Kidney (tissue), 14 donors: Measurements from ENCODE around the gene HSF5. TPM values are rescaled to one million over a fixed set of nuclear protein-coding genes. Genes with fewer than 3 reads are reported as not detected.

Source experiments
- DNase-seq, 5 donors: peaks; one replicate each; pipeline ENCODE4 v3.0.0-alpha.2; 2013 to 2020
- FAIRE-seq: peaks from 2 replicates; lab custom pipeline; 2012; peaks lifted over from hg19 to GRCh38; lab: Jason Lieb, UNC
- H3K27ac ChIP-seq, 2 donors: one replicate each; pipeline ENCODE4 v1.7.0; 2013; ENCODE audit warnings: low read depth in 2 of 2, low read length in 2 of 2, inconsistent platforms in 1 of 2
- H3K27me3 ChIP-seq: one replicate; pipeline ENCODE4 v1.7.1; 2013; ENCODE audit warnings: low read length, inconsistent platforms; ENCODE audit not compliant: control insufficient read depth, insufficient read depth
- H3K36me3 ChIP-seq, 3 donors: one replicate each; pipeline versions ENCODE4 v1.7.0 to v1.7.1; 2013; ENCODE audit warnings: low read length in 3 of 3, control low read depth in 1 of 3, inconsistent platforms in 1 of 3; ENCODE audit not compliant: insufficient read depth in 3 of 3, control insufficient read depth in 2 of 3
- H3K4me1 ChIP-seq, 3 donors: one replicate each; pipeline versions ENCODE4 v1.7.0 to v1.7.1; 2013; ENCODE audit warnings: low read length in 3 of 3, inconsistent platforms in 1 of 3, low read depth in 1 of 3; ENCODE audit not compliant: control insufficient read depth in 2 of 3, insufficient read depth in 2 of 3
- H3K4me3 ChIP-seq, 3 donors: one replicate each; pipeline versions ENCODE4 v1.7.0 to v1.8.1; 2013; ENCODE audit warnings: low read length in 3 of 3, control low read depth in 1 of 3, inconsistent platforms in 1 of 3
- H3K9ac ChIP-seq, 3 donors: one replicate each; pipeline versions ENCODE4 v1.7.0 to v1.7.1; 2013; ENCODE audit warnings: low read length in 3 of 3, control low read depth in 1 of 3, inconsistent platforms in 1 of 3
- H3K9me3 ChIP-seq, 3 donors: one replicate each; pipeline versions ENCODE4 v1.7.0 to v1.7.1; 2013; ENCODE audit warnings: low read length in 3 of 3, control low read depth in 1 of 3, inconsistent platforms in 1 of 3; ENCODE audit not compliant: control insufficient read depth in 2 of 3, insufficient read depth in 1 of 3
- intact Hi-C: fragments of 100-400 bp; cut with DNase I; formaldehyde crosslinking; loops from one replicate; pipeline ENCODE4 v1.11.1; 2022
- polyA plus RNA-seq: library from polyadenylated mRNA; stranded (reverse); fragments of 350-450 nt; fragmentation: Illumina TruSeq; extraction: RNeasy Lipid Tissue Mini Kit (QIAGEN cat#74804); gene quantifications from one replicate; pipeline ENCODE4 v1.2.3, GENCODE V29; 2014; ENCODE audit warnings: low read depth, low replicate concordance; ENCODE audit not compliant: insufficient read depth
- total RNA-seq: library from RNA; stranded (reverse); fragmentation: NEBNext Ultra II Directional; extraction: Animal tissue kit (Norgen Biotek cat#: 25700); gene quantifications from one replicate; pipeline ENCODE4 v1.2.1, GENCODE V29; 2021
- TF ChIP-seq, protein P1 (sequence below): IDR thresholded peaks from 3 replicates; pipeline ENCODE4 v1.5.1; 2012; ENCODE audit warnings: mild to moderate bottlenecking, moderate library complexity, borderline replicate concordance; ENCODE audit not compliant: insufficient read depth; ENCODE audit errors: extremely low read depth
- donor health status: control.
- donor health status: control.
- donor health status: control.
- donor health status: control.
- donor health status: control.
- donor health status: DM: yes; HTN: yes; CAD: no.
- donor health status: Normal renal cell carcinoma (clear cell type).

The HSF5 gene
- total and polyA plus RNA-seq, 2 donors from 2014 or later = 0.19 TPM; not detected in 1

DNA sequence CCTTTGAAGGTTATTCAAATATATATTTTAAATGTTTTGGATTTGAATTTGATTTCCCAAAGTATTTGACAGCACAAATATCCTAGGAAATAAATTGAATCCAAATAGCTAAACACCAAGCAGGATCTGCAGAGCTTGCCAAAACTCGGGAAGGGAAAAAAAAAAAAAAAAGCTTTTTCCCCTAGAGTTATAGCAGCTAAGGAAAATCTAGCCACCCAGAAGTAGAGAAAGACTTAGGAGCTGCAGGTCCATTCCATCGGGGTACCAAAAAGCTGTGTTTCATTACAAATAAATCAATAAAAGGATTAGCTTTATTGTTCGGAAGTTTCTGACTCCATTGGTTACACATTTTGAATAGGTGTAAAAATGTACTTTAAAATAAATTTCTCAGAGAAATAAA lies 19.3 kb downstream of the HSF5 start:
- no peak overlapping the region for H3K4me3 ChIP-seq
- H3K36me3 ChIP-seq = no peaks in the 10 kb centered on the region
- H3K4me1 ChIP-seq = no peaks in the 10 kb centered on the region
- FAIRE-seq (no peak), DNase-seq (no peak)
- H3K9ac ChIP-seq = no peak overlapping the region
- TF ChIP-seq, protein P1, sequence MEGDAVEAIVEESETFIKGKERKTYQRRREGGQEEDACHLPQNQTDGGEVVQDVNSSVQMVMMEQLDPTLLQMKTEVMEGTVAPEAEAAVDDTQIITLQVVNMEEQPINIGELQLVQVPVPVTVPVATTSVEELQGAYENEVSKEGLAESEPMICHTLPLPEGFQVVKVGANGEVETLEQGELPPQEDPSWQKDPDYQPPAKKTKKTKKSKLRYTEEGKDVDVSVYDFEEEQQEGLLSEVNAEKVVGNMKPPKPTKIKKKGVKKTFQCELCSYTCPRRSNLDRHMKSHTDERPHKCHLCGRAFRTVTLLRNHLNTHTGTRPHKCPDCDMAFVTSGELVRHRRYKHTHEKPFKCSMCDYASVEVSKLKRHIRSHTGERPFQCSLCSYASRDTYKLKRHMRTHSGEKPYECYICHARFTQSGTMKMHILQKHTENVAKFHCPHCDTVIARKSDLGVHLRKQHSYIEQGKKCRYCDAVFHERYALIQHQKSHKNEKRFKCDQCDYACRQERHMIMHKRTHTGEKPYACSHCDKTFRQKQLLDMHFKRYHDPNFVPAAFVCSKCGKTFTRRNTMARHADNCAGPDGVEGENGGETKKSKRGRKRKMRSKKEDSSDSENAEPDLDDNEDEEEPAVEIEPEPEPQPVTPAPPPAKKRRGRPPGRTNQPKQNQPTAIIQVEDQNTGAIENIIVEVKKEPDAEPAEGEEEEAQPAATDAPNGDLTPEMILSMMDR = no peak
- intact Hi-C loops = no loop called here
- H3K27ac ChIP-seq = no peak overlapping the region
- no peaks in the 10 kb centered on the region for H3K27me3 ChIP-seq
- no peaks in the 10 kb centered on the region for H3K9me3 ChIP-seq

DNA sequence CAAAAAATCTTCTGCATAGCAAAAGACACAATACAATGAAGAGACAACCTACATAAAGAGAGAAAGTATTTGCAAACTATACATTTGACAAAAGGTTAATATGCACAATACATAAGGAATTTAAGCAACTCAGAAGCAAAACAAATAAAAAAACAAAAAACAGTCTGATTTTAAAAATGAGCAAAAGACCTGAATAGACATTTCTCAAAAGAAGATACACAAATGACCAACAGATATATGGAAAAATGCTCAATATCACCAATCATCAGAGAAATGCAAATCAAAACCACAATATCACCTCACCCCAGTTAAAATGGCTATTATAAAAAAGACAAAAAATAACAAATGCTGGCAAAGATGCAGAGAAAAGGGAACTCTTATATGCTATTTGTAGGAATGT lies 32.7 kb downstream of the HSF5 start:
- FAIRE-seq = no peak
- Histone ChIP-seq H3K27me3 (no peaks in the 10 kb centered on the region), H3K9me3 (no peaks in the 10 kb centered on the region), H3K36me3 (no peaks in the 10 kb centered on the region), H3K4me1 (no peaks in the 10 kb centered on the region), H3K9ac (no peak overlapping the region), H3K4me3 (no peak overlapping the region), H3K27ac (no peak overlapping the region)
- intact Hi-C loops = no loop called here
- TF ChIP-seq, protein P1 = no peak
- DNase-seq = no peak

DNA sequence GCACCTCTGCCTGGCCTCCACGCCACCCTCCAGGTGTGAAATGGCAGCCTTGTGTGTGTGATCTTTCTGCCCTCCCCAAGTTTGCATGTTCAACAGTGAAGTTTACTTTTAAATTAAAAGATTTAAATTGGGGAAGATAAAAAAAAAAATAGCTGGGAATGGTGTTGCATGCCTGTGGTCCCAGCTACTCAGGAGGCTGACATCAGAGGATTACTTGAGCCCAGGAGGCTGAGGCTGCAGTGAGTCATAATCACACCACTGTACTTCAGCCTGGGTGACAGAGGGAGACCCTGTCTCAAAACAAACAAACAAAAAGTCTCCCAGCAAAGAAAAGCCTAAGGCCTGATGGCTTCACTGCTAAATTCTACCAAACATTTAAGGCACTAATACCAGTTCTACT lies 35.5 kb downstream of the HSF5 start:
- FAIRE-seq (no peak), DNase-seq (no peak)
- Histone ChIP-seq H3K4me1 (no peaks in the 10 kb centered on the region), H3K9ac (no peak overlapping the region), H3K9me3 (no peaks in the 10 kb centered on the region), H3K4me3 (no peak overlapping the region), H3K27me3 (no peaks in the 10 kb centered on the region), H3K27ac (no peak overlapping the region), H3K36me3 (no peaks in the 10 kb centered on the region)
- TF ChIP-seq, protein P1 = no peak
- intact Hi-C loops = no loop called here
